Ascending aorta (tissue), 2 donors: ENCODE data around the gene DPPA2. TPM values are rescaled to one million over a fixed set of nuclear protein-coding genes. Genes with fewer than 3 reads are reported as not detected.

ENCODE experiments used
- DNase-seq, 2 donors: peaks; one replicate each; pipeline ENCODE4 v3.0.0-alpha.2; 2019; ENCODE audit warnings: low spot score in 2 of 2
- H3K27ac ChIP-seq, 2 donors: fragments of 200-600 bp; sonication (generic); one replicate each; pipeline ENCODE4 v1.5.1; 2016 to 2017; ENCODE audit warnings: mild to moderate bottlenecking in 1 of 2
- H3K27me3 ChIP-seq: fragments of 200-600 bp; sonication (generic); one replicate; pipeline ENCODE4 v1.5.1; 2017
- H3K36me3 ChIP-seq, 2 donors: fragments of 200-600 bp; sonication (generic); one replicate each; pipeline ENCODE4 v1.5.1; 2016
- H3K4me1 ChIP-seq, 2 donors: fragments of 200-600 bp; sonication (generic); one replicate each; pipeline ENCODE4 v1.5.1; 2016 to 2017; ENCODE audit warnings: mild to moderate bottlenecking in 1 of 2
- H3K4me3 ChIP-seq, 2 donors: fragments of 200-600 bp; sonication (generic); one replicate each; pipeline ENCODE4 v1.5.1; 2016 to 2017; ENCODE audit warnings: mild to moderate bottlenecking in 1 of 2
- H3K9me3 ChIP-seq, 2 donors: fragments of 200-600 bp; sonication (generic); one replicate each; pipeline ENCODE4 v1.5.1; 2016
- intact Hi-C: fragments of 100-400 bp; cut with DNase I; formaldehyde crosslinking; loops from one replicate; pipeline ENCODE4 v1.15.1; 2023
- total RNA-seq: library from RNA; depleted of rRNA; stranded (reverse); fragments of >200 nt; gene quantifications from one replicate; pipeline ENCODE4 v1.1.0, GENCODE V29; 2016
- TF ChIP-seq, protein P1 (sequence below), 3 experiments: fragments of 200-600 bp in 2 of 3; fragments of 450-650 bp in 1 of 3; sonication (generic) in 2 of 3; IDR thresholded peaks; one replicate each; pipeline ENCODE4 v1.5.1; 2016 to 2019; ENCODE audit warnings: antibody characterized with exemption in 3 of 3, mild to moderate bottlenecking in 1 of 3, moderate library complexity in 1 of 3

The DPPA2 gene
- total RNA-seq, 1 donor from 2014 or later: not detected

DNA sequence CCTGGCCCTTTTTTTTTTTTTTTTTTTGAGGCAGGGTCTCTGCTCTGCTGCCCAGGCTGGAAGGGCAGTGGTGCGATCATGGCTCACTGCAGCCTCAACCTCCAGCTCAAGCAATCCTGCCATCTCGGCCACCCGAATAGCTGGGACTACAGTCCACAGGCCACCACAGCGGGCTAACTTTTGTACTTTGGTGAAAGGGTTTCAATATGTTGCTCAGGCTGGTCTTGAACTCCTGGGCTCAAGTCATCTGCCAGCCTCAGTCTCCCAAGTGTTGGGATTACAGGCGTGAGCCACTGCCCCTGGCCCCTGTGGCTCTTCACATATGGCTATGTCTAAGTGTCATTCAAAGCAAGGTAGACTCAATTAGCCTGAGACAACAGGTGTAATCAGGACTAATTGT is 8.8 kb upstream of the DPPA2 start:
- TF ChIP-seq, protein P1, sequence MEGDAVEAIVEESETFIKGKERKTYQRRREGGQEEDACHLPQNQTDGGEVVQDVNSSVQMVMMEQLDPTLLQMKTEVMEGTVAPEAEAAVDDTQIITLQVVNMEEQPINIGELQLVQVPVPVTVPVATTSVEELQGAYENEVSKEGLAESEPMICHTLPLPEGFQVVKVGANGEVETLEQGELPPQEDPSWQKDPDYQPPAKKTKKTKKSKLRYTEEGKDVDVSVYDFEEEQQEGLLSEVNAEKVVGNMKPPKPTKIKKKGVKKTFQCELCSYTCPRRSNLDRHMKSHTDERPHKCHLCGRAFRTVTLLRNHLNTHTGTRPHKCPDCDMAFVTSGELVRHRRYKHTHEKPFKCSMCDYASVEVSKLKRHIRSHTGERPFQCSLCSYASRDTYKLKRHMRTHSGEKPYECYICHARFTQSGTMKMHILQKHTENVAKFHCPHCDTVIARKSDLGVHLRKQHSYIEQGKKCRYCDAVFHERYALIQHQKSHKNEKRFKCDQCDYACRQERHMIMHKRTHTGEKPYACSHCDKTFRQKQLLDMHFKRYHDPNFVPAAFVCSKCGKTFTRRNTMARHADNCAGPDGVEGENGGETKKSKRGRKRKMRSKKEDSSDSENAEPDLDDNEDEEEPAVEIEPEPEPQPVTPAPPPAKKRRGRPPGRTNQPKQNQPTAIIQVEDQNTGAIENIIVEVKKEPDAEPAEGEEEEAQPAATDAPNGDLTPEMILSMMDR (IDR thresholded peaks at IDR 0.05): no peak

DNA sequence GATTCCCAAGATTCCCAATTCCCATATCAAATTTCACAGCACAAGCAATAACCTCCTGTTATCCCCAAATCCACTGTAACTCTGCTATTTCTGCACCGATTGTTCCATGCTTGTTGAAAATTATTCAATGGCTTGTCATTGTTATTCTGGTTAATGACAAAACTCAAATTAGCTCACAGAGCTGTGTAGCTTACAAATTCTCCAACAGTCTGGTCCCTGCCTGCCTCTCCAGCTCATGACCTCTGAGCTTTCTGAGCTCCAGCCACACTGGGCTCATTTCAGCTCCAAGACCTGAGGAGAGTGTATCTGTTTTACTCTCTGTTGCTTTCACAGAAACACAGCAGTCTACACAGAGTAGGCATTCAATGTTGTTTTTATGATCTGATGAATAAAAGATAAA is 3.3 kb downstream of the DPPA2 start:
- TF ChIP-seq, protein P1 (IDR thresholded peaks at IDR 0.05): no peak
- intact Hi-C loops: no loop called here
- no peaks in the 10 kb centered on the region for H3K27me3 ChIP-seq

More for the DNA sequence above, 8.8 kb upstream of the DPPA2 start:
- intact Hi-C loops: no loop called here
- H3K27ac ChIP-seq: no peak overlapping the region
- DNase-seq: no peak
- H3K27me3 ChIP-seq: no peaks in the 10 kb centered on the region
- H3K9me3 ChIP-seq: no peaks in the 10 kb centered on the region
- H3K36me3 ChIP-seq: no peaks in the 10 kb centered on the region
- no peaks in the 10 kb centered on the region for H3K4me1 ChIP-seq
- no peak overlapping the region for H3K4me3 ChIP-seq

DNA sequence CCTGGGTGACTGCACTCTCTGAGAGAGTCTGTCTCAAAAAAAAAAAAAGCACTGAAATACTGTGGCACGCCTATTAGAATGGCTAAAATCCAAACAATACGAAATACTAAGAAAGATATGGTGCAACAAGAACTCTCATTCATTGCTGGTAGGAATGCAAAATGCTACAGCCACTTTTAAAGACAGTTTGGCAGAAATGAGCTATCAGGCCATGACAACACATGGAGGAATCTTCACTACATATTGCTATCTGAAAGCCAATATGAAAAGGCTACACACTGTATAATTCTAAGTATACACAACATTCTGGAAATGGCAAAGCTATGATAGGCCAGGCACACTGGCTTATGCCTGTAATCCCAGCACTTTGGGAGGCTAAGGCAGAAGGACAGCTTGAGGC is 18.8 kb downstream of the DPPA2 start:
- Histone ChIP-seq H3K27ac (no peak overlapping the region), H3K36me3 (no peaks in the 10 kb centered on the region), H3K4me3 (no peak overlapping the region), H3K27me3 (no peaks in the 10 kb centered on the region), H3K4me1 (no peaks in the 10 kb centered on the region), H3K9me3 (no peaks in the 10 kb centered on the region)
- no peak for DNase-seq
- intact Hi-C loops: no loop called here
- TF ChIP-seq, protein P1 (IDR thresholded peaks at IDR 0.05): no peak

More for the DNA sequence above, 3.3 kb downstream of the DPPA2 start:
- Histone ChIP-seq H3K36me3 (no peaks in the 10 kb centered on the region), H3K27ac (no peak overlapping the region), H3K9me3 (no peaks in the 10 kb centered on the region), H3K4me1 (no peaks in the 10 kb centered on the region), H3K4me3 (no peak overlapping the region)
- no peak for DNase-seq

DNA sequence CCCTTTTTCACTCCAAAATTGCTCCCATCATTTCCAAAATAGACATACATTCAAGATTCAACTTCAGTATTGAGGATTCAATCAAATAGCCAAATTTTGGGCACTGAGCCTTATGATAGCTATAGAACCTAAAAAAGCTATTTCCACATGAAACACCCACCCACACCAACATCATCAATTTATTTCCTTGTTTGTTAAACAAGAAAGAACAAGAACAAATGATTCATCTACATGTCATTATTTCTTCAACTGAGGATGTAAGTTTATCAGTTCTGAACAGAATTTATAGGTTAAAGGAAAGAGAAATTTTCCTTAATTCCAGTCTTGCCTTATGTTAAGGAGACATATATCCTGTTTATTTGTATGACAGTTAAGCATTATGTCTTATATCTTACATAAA is 32.2 kb downstream of the DPPA2 start:
- TF ChIP-seq, protein P1 (IDR thresholded peaks at IDR 0.05): no peak
- no peak for DNase-seq
- no peak overlapping the region for H3K27ac ChIP-seq
- H3K36me3 ChIP-seq: no peaks in the 10 kb centered on the region
- no peak overlapping the region for H3K4me3 ChIP-seq
- H3K27me3 ChIP-seq: no peaks in the 10 kb centered on the region
- no peaks in the 10 kb centered on the region for H3K9me3 ChIP-seq
- H3K4me1 ChIP-seq: no peaks in the 10 kb centered on the region
- intact Hi-C loops: no loop called here

DNA sequence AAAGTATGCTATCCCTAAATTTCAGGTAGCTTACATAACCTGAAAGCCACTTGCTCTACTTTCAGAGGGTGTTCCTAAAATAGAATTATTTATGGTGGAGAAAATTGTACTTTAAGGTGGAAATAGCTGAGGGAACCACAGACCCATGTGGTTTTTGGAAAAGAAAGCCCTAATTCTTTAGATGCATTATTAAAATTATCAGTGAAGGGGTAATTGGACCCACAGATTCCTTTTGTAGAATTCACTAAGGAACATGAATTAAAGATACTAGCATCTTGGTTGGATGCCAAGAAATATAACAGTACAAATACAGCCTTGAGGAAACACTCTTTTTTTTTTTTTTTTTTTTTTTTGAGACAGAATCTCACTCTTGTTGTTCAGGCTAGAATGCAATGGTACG is 37.8 kb downstream of the DPPA2 start:
- Histone ChIP-seq H3K9me3 (no peaks in the 10 kb centered on the region), H3K36me3 (no peaks in the 10 kb centered on the region), H3K4me1 (no peaks in the 10 kb centered on the region), H3K4me3 (no peak overlapping the region), H3K27me3 (no peaks in the 10 kb centered on the region), H3K27ac (no peak overlapping the region)
- DNase-seq: no peak
- TF ChIP-seq, protein P1 (IDR thresholded peaks at IDR 0.05): no peak
- intact Hi-C loops: no loop called here

DNA sequence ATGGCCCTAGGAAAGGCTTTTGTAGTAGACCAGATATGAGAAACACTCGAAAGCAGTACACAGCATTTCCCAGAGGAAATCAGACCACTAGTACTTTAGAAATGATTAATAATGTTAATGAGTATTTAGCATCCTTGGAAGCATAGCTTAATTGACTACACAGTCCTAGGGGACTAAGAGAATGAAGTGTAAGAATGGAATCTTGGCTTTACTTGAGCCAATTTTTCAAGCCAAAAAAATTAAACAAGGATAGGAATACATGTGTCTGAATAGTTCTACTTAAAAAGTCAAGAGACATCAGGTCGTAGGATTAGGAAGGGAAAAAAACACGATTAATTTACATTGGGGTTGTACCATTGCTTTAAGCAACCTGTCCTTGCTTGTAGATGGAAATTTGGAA is 38.2 kb downstream of the DPPA2 start:
- Histone ChIP-seq H3K27me3 (no peaks in the 10 kb centered on the region), H3K9me3 (no peaks in the 10 kb centered on the region), H3K4me1 (no peaks in the 10 kb centered on the region), H3K27ac (no peak overlapping the region), H3K36me3 (no peaks in the 10 kb centered on the region), H3K4me3 (no peak overlapping the region)
- DNase-seq: no peak
- TF ChIP-seq, protein P1 (IDR thresholded peaks at IDR 0.05): no peak
- intact Hi-C loops: no loop called here
